ENCODE data around the gene PDE10A.

The PDE10A gene

GRCh38 chr6:165695722-165696515, 32.9 kb upstream of the PDE10A start:
- H3K4me3 Mint-ChIP-seq: no peak overlapping the region
- no peaks in the 10 kb centered on the region for H3K4me1 Mint-ChIP-seq
- no peak for TF ChIP-seq CTCF (IDR thresholded peaks at IDR 0.05; ENCODE audit: unreplicated experiment in 3 of 3)
- no peak overlapping the region for H3K27ac Mint-ChIP-seq
- peaks cover 14% of the 10 kb centered on the region for H3K9me3 Mint-ChIP-seq
- no peaks in the 10 kb centered on the region for H3K27me3 Mint-ChIP-seq (ENCODE audit: low read depth)
- H3K36me3 Mint-ChIP-seq (ENCODE audit: low read depth): no peaks in the 10 kb centered on the region

DNA sequence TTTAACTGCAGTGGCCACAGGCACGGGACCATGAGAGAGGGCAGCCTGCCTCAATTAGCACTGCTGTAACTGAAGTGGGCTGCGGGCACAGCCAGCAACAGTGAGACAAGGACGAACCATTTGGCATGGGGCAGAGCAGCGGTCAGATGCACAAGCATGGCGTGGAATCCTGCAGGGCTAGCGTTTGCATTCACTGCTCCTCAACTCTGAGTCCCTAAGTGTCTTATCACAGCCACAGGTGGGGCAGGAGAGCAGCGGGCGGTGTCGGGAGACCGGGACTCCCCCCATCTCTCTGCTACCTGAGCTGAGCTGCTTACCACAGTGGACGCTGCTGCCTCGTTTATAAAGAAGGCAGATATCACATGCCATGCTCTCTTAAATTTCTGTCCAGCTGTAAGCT, 31.3 kb upstream of the PDE10A start:
- Mint-ChIP-seq H3K27me3 (ENCODE audit: low read depth) (no peaks in the 10 kb centered on the region), H3K9me3 (peaks cover 18% of the 10 kb centered on the region), H3K27ac (no peak overlapping the region), H3K36me3 (ENCODE audit: low read depth) (no peaks in the 10 kb centered on the region), H3K4me3 (no peak overlapping the region), H3K4me1 (no peaks in the 10 kb centered on the region)
- no peak for TF ChIP-seq CTCF (IDR thresholded peaks at IDR 0.05; ENCODE audit: unreplicated experiment in 3 of 3)

DNA sequence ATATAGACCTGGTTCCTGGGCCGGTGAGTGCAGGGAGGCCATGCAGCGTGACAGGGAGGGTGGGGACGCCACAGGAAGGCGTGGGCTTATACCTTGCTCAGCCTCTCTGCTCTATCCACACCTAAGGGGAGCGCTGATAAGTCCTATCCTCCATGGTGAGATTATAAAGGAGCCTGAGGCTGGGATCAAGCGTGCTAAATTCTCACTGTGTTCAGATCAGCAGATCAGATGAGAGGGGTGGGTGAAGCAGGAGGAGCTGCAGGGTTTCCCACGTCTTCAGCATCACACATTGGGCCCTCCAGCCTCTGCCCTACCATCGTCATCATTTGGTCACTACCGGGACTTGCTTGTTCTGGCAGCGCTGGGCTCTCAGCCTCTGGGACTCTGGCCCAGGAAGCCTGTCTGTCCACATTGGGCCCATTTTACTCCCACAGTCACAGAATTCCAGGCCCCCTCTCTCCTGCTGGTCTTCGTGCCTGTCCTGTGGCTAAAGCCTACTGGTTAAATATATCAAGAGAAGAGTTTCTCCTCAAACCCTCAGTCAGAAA, 29.1 kb upstream of the PDE10A start:
- Mint-ChIP-seq H3K36me3 (ENCODE audit: low read depth) (no peaks in the 10 kb centered on the region), H3K4me3 (no peak overlapping the region), H3K27ac (no peak overlapping the region), H3K27me3 (ENCODE audit: low read depth) (no peaks in the 10 kb centered on the region), H3K4me1 (no peaks in the 10 kb centered on the region), H3K9me3 (peaks cover 12% of the 10 kb centered on the region)
- no peak for TF ChIP-seq CTCF (IDR thresholded peaks at IDR 0.05; ENCODE audit: unreplicated experiment in 3 of 3)

GRCh38 chr6:165689699-165690098, 26.7 kb upstream of the PDE10A start:
- no peak overlapping the region for H3K4me3 Mint-ChIP-seq
- H3K9me3 Mint-ChIP-seq: peaks cover 7% of the 10 kb centered on the region
- no peak overlapping the region for H3K27ac Mint-ChIP-seq
- TF ChIP-seq CTCF (IDR thresholded peaks at IDR 0.05; ENCODE audit: unreplicated experiment in 3 of 3): no peak
- peaks cover 3% of the 10 kb centered on the region for H3K27me3 Mint-ChIP-seq (ENCODE audit: low read depth)
- no peaks in the 10 kb centered on the region for H3K36me3 Mint-ChIP-seq (ENCODE audit: low read depth)
- H3K4me1 Mint-ChIP-seq: no peaks in the 10 kb centered on the region

DNA sequence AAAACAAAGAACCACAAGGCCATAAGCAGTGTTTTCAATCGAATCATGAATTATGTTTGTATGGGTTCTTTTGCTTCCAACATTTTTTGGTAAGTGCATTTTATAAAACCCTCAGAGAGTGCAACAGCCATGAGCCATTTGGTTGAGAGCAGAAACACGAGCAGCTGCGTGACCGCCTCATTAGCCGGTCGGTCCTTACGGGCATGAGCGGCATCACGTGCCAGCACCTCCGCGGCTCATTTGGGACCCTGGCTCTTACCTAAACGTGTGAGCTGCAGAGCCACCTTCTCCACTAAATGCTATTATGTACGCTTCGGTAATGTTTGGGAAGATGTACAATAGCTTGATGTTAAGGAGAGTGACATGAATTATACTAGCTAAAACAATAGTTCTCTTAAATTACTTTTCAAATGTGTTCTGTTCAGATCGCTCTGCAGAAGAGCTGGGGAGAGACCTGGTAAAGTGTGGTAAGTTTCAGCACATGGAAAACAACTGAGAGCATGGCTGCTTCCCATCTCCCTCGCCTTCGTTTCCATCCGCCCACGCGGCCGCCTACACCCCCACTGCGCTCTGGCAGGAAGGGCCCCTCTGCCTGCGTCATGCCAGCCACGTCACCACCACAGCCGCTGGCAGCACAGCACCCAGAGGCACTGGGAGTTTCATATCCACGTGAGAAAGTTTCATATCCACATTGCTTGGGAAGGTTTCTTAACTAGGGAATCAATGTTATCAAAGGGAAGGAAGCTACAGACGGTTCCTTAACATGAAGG, 23.7 kb upstream of the PDE10A start:
- no peak overlapping the region for H3K4me3 Mint-ChIP-seq
- H3K36me3 Mint-ChIP-seq (ENCODE audit: low read depth): no peaks in the 10 kb centered on the region
- TF ChIP-seq CTCF (IDR thresholded peaks at IDR 0.05; ENCODE audit: unreplicated experiment in 3 of 3): no peak
- H3K9me3 Mint-ChIP-seq: peaks cover 7% of the 10 kb centered on the region
- peaks cover 10% of the 10 kb centered on the region for H3K27me3 Mint-ChIP-seq (ENCODE audit: low read depth)
- no peak overlapping the region for H3K27ac Mint-ChIP-seq
- no peaks in the 10 kb centered on the region for H3K4me1 Mint-ChIP-seq
